ENCODE data around the gene ACTR3C.
A peak's percentile ranks its signal among the peaks of the same experiment; 100 is the strongest.
"Not testable (repeated sequence)": the region's sequence is repeated elsewhere in the genome, so short reads cannot be mapped to it uniquely, and the experiment has no call there.

Gene ACTR3C

DNA sequence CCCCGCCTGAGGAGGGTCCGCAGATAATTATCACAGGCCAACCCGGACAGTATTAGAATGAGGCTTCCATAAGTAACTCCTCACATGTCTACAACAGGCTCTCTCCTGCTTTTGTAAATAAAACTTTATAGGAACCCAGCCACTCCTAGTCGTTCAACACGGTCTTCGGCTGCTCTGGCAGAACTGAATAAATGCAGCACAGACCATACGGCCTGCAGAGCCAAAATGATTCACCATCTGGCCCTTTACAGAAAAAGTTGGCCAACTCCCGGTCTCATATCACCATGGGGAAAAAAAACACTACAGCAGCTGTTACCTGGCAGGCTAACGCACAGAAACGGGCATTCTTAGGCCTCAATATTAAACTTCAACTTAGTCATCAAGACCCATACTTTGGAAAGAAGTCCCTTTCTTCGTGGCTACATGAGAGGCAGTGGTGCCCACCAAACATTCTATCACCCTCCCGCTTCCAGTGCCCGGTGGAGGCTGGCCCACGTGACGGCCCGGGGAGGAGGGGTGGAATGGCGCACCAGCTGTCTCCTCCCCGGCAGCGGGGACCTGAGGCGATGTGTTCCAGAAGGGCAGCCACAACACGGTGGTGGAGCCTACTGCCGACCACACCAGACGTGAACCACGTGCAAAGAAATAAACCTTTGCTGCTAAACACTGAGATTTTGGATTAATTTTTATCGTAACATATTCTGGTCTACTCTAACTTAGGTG lies 41.5 kb downstream of the ACTR3C start:
- DNase-seq, result not testable (repeated sequence)

DNA sequence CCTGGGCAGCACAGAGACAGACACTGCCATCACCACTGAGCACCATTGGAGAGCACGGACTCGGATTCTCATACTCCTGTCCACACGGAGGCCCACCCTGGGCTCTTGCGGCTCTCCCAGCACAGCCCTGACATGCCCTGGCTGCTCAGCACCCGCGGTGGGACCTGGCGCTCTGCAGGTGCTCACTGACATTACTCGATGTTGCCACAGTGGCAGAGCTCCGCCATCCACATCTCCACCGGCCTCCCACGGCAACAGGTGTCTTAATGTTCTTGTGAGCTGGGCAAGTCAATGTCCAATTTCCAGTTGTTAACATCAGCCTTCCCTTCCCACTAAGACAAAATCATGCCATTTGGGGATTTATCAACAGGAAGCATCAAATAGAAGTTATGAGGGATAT lies 45.0 kb downstream of the ACTR3C start:
- DNase-seq, result not testable (repeated sequence)

DNA sequence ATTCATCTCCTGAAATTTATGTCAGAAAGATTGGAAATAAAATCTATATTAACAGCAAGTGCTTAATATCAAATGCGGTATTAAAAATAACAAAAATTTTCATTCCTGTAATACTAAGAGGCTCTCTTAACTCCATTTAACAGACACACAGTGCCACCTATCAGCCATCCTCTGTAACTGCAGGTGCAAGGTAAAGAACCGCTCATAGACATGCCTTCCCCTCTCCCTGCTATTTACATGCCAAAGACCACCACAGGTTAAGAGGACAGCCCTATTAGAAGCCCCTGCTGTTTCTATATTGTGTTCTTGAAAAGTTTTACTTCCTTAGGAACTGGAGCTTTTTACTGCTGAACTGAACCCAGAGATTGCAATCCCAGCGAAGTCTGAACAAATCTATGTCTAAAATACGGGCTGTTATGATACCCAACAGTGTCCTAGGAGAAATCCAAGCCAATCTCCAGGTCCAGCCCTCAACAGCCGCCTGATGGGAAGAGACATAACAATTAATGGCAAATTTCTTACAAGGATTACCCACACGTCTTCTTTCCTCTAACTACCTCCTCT lies 47.1 kb downstream of the ACTR3C start:
- peak; percentile 18 for DNase-seq

DNA sequence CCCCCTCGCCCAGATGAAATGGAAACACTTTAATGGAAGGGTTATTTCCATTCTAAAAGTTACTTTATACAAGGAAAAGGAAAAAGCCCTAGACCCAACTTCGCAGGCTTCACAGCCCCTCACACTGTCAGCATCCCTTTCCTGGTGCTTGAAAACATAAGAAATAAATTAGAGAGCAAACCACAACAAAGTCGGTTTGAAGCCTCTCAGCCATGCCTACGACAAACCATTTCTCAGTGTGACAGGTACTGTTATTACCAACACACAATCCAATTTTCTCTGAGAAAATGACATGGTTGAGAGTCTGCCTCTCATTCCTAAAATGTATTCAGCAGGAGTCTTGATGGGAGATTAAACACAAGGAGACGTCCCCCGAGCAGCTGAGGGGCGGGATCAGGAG lies 51.4 kb downstream of the ACTR3C start:
- DNase-seq, result not testable (repeated sequence)

DNA sequence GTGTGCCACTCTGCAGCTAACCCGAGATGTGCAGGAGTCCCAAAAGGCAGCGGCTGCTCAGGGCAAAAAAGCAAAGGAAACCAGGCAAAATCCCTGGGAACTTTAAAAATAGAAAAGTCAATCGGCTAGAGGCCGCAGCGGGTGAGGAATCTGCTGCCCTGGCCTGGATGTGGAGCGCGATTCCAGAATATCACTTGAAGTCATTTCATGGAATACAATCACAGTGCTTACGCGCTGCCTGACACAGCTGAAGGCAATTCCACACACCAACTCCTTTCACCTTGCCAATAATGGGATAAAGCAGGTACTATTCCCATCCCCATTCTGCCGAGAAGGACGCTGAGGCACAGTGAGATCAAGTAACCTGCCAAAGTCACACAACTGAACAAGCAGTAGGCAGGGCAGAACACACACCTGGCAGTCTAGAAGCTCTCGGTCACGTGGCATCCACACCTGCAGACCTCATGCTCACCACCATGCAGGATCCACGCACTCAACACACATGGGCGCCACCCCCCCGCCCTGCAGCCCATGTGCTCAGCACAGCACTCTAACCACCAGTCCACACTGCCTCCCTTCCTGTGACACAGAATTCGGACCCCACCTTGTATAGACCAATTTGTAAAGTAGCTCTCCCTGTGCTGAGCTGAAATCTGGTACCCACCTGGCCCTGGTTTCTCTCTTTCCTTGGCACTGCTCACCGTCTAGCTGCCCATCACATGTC lies 53.1 kb downstream of the ACTR3C start:
- not testable (repeated sequence) for DNase-seq

DNA sequence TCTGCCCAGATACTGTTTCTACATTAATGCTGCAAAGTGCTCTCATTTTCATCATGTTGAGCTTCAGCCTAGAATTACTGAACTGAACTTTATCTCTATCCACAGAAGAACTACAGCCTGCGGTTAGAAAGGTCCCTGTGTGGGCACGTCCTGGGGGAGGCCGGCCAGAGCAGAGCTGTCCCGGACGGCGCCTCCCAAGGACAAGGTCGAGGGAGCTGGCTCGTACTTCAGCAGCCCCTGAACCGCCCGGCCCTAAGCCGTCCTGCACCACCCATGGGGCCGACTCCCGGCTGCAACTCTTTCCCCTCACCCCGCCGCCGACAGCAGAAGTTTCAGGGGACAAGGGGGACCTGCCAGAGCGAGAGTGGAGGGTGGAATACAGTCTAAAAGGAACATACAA lies 54.5 kb downstream of the ACTR3C start:
- DNase-seq, result not testable (repeated sequence)

DNA sequence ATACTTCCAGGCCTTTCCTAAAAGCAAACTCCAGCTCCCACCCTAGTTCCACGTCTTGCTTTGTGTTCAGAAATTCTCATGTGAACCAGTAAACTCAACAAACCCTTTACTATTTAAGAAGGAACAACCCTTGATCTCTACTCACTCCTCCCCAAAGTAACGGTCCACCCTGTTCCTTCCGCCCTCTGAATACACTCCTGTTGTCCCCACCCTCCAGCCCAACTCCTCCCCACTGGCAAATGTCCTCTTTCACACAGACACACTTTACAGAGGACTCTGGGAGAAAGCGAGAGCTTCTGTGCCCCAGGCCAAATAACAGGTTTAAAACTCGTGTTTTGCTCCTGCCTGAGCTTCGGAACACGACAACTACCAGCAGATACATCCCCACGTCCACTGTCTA lies 55.1 kb downstream of the ACTR3C start:
- not testable (repeated sequence) for DNase-seq

DNA sequence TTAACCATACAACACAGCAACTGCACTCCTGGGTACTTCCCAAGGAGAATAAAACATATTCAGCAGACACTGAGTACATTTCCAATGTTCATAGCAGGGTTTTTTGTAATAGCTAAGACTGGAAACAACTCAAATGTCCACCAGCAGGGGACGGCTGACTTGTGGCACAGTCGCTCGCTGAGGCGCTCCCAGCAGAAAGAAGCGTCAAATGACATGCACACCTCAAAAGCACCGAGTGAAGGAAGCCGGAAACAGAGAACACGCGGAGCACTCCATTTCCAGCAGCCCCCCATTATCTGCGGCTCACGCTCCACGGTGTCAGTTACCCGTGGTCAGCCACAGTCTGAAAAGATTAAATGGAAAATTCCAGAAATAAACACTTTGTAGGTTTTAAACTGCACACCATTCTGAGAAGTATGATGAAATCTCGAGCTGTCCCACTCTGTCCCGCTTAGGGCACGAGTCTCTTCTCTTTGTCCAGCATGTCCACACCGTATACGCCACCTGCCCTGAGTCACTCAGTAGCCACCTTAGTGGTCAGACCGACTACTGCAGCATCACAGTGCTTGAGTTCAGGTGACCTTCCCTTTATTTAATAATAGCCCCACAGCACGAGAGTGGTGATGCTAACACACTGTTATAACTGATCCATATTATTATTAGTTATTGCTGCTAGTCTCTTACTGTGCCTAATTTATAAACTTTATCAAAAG lies 56.2 kb downstream of the ACTR3C start:
- not testable (repeated sequence) for DNase-seq

DNA sequence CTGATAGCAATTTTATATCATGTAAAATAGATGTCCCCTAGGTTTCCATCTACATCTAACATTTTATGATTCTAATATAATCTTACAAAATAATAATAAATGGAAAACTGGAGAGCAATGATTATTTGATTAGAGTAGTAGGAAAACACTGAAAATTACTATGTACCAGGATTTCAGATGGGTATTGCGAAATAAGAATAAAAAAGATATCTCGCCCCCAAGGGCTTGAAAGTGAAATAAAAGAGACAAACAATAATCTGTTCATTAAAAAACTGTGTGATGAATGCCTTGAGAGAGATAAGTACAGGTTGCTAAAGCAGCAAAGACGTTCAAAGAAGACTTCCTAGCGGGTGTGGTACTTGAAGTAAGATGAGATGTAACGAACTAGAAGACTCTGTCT lies 60.7 kb downstream of the ACTR3C start:
- DNase-seq, result not testable (repeated sequence)

DNA sequence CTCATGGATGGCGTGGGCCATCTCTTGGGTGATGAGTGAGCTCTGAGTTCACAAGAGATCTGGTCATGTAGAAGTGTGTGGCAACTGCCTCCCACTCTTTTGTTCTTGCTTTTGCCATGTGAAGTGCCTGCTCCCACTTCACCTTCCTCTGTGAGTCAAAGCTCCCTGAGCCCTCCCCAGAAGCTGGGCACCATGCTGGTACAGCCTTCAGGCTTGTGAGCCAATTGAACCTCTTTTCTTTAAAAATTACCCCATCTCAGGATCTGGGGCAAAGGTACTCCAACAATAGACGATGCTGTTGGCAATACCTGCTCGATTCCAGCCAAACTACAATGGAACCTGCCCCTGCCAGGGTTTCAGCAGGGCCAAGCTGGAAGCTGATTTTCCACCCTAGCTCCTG lies 75.6 kb downstream of the ACTR3C start:
- not testable (repeated sequence) for DNase-seq

DNA sequence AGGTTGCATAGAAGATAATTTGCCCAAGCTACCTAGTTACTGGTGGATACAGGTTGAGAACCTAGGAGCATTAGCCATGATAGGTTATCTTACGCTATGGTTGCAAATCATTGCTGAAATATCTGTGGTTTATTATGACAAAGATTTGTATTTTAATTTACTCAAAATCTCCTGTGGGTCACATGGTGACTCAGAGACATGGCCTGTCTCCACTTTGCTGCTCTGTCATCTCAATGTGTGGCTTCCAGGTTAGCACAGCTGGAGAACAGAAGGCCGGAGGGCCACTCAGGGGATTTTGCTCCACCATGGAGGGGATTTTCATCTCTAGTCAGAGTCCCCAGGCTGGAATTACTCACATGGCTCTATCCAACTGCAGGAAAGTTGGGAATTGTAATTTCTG lies 78.1 kb downstream of the ACTR3C start:
- DNase-seq, result not testable (repeated sequence)

DNA sequence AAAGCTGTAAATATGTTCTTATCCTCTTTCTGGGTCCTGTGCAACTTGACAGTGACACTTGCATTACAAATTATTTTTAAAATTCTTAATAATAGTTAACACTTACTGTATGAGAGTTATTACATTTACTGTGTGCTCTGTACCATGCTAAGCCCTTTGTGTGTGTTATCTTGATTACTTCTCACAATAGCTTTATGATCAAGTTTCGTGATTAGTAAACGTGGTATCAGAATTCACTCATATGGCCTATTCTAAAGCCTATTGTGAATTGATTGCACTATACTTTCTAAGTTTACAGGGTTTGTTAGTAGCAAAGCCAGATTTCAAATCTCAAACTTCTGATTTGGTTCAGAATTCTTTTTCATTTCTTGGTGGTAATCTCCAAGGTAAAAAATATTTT lies 80.4 kb downstream of the ACTR3C start:
- DNase-seq, result not testable (repeated sequence)

DNA sequence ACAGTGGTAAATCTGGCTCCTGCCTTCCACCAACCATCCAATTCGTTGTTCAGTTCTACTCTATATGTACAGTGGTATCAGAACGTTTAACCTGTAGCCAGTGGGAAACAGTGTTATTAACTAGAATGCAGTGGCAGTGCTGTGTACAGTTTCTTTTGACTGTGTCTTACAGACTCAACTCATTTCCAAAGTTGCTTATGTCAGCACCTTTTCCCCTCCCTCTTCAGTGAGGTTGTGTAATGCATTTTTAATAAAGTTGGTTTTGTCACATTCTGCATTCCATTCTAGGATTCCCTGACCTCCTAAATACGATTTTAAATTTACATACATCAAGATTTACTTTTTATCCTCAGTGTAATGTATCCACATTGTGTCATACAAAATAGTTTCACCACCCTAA lies 97.9 kb downstream of the ACTR3C start:
- DNase-seq, result not testable (repeated sequence)

DNA sequence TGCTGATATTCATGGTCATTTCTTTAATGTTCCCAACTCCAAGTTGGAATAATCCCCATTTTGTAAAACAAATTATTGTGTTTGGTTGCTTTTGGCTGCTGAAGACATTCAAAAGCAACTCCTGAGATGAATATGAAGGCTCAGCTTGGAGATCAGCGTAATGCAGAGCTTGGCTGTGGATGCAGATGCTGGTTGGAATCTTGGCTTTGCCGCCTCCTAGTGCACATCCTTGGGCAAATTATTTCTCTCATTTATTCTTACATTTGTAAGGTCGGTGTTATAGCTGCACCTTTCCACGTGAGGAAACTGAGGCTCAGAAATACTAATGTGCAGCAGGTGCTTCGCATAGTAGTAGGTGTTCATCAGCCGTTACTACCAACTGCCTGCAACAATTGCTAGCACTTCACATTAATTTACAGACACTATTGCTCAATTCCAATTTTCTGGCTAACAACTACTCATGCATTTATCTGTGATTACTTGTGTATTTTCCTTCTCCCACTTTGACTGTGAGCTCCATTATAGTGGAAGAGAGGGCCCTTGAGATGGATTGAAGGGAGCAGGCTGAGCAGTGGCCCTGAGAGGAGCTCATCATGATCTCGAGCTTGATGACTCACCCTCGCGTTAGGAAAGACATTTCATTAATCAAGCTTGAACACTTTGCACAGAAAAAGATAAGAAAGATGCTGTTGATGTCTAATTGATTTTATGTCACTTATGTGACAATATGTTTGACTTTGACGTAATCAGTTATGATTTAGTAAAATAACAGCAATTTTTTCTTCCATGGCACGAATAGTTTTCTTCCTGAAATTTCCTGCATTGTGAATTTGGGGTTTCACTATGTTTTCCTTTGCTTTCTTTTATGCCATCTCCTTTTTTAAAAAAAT lies 101.0 kb downstream of the ACTR3C start:
- DNase-seq, result not testable (repeated sequence)

DNA sequence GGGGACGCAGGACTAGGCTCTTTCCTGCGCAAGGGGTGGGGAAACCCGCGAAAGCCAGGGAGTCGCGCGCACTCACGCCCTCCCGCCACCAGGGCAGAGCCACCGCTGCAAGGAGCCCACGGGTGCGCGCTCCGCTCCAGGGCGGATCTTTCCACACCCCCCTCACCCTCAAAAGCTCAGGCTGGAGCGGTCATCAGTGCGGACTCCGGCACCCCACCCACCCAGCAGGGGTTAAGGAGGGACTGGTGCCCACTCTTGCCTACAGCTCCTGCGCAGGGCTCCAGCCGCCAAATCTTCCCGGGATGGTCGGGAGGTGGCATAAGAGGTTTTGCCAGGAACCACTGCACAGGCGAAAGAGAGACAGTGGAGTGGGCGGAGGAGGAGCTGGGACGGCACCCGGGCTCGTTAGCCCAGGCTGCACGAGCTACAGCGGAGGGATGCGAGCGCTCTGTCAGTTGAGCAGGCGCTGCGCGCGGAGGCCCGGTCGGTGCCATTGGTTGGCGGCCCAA lies 102.6 kb downstream of the ACTR3C start:
- peak; percentile 78 for DNase-seq

DNA sequence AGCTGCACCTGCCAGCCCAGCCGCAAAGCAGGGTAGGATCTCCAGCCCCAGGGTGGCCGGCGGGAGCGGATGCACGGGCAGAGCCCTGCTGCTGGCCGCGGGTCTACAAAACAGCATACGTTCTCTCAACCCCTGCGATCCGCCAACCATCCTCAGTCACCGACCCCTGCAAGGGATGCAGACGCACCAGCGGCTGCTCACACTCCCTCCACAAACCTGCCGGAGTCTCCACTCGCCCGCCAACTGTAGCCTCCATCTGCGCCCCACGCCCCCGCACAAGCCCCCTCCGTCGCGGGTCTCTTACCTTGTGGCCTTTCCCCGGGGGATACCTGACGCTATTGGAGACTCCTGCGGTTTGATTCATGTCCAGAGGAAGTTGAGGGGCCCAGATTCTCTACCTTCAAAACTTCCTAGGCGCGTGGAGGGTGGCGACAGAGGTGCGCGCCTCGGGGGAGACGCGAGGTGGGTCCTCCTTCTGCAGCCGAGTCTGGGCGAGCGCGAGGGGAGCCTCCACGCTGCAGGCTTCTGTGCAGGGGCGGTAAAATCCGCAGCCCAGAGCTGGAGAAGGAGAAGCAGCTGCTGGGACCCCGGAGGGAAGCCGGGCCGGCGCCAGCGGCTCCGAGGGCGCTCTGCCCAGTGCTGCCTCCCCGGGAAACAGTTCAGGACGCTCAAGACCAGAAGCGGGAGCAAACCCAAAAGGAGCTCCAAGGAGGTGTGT lies 103.2 kb downstream of the ACTR3C start:
- DNase-seq, result peak; percentile 36

DNA sequence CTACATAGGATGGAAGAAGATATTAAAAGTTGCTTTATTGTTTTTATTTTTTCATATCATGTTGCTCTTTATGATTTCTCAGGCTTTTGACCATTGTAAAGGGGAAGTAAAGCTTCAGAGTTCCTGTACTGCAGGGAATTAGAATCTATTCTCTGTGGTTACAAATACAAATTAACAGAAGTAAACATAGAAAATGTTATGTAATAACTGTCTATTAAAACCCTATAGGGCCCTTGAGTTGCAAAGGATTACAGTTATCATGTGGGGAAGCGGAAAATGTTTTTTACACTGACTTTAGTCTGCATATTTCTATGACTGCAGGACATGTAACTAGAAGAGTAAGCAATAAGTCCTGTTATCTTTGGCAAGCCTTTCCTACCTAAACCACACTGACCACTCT lies 116.5 kb downstream of the ACTR3C start:
- DNase-seq, result not testable (repeated sequence)

DNA sequence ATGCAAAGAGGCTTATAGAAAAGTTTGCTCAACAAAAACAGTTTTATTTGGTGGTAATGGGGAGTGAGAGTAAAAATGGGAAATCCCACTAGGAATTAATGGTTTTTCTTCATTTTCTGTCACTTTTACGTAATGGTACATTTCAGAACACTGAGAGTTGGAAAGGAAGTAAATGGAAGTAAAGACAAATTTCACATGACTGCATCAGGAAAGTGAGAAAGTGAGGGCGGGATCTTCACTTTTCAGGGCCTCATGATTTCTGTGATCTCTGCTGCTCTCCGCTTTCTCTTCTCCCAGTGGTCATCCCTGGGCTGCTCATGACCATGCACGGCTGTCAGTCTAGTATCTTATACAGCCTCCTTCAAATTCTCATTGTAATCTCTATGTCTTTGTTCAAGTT lies 117.5 kb downstream of the ACTR3C start:
- DNase-seq, result not testable (repeated sequence)

DNA sequence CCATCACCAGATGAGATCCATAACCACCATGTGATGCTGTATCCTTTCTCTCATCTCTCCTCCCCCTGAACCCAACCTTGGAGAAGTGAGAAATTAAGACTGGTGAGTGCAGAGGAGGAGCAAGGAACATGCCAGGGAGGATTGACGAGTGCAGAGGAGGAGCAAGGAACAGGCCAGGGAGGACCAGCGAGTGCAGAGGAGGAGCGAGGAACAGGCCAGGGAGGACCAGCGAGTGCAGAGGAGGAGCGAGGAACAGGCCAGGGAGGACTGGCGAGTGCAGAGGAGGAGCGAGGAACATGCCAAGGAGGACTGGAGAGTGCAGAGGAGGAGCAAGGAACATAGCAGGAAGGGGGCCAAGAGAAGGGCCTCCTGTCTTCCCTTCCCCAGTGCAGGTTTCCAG lies 118.8 kb downstream of the ACTR3C start:
- DNase-seq, result not testable (repeated sequence)

DNA sequence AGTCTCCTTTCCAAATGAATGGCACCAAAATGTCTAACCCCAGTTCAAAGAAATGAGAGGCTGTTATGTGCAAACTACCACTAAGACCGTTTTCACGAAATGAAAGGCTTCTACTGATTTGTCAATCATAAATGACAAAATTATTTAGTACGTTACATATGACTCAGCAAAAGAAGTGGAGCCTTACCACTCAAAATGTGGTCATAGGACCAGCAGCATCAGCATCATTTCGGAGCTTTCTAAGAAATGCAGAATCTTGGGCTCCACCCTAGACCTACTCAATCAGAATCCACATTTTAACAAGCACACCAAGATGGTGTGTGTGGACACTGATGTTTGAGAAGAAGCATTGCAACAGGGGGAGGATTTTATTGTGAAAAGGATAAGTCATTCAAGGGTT lies 120.5 kb downstream of the ACTR3C start:
- DNase-seq, result not testable (repeated sequence)

All from right kidney (tissue), 1 donor.